AG09319 (cell line): ENCODE results near the gene SNRPB2.

ENCODE experiments used
- DNase-seq: peaks from one replicate; pipeline ENCODE4 v3.0.0-alpha.2; 2010; ENCODE audit warnings: low read depth; ENCODE audit errors: extremely low read depth
- TF ChIP-seq, protein P1 (sequence below): IDR thresholded peaks from 2 replicates; pipeline ENCODE4 v1.5.1; 2011; ENCODE audit warnings: low read depth, mild to moderate bottlenecking, inconsistent platforms, low read length, moderate library complexity

Gene SNRPB2

DNA sequence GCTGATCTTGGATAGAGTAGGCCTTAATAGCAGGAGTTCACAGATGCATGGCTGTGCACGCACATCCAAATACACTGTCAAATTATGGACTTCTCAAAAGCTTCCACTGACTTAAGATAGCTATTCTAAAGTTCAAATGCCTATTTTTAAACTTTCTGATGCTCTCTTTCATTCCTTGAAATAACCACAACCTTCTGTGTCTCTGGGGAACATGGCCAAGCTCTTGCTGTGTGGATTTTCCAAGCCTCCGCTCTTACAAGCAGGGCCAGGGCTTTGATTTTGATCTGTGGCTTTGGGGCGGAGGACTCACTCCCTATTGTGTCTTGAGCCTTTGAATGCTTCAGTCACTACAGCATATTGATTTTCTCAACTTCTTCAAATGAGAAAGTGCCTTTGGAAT, 35.7 kb upstream of the SNRPB2 start:
- TF ChIP-seq, protein P1, sequence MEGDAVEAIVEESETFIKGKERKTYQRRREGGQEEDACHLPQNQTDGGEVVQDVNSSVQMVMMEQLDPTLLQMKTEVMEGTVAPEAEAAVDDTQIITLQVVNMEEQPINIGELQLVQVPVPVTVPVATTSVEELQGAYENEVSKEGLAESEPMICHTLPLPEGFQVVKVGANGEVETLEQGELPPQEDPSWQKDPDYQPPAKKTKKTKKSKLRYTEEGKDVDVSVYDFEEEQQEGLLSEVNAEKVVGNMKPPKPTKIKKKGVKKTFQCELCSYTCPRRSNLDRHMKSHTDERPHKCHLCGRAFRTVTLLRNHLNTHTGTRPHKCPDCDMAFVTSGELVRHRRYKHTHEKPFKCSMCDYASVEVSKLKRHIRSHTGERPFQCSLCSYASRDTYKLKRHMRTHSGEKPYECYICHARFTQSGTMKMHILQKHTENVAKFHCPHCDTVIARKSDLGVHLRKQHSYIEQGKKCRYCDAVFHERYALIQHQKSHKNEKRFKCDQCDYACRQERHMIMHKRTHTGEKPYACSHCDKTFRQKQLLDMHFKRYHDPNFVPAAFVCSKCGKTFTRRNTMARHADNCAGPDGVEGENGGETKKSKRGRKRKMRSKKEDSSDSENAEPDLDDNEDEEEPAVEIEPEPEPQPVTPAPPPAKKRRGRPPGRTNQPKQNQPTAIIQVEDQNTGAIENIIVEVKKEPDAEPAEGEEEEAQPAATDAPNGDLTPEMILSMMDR: no peak
- no peak for DNase-seq

DNA sequence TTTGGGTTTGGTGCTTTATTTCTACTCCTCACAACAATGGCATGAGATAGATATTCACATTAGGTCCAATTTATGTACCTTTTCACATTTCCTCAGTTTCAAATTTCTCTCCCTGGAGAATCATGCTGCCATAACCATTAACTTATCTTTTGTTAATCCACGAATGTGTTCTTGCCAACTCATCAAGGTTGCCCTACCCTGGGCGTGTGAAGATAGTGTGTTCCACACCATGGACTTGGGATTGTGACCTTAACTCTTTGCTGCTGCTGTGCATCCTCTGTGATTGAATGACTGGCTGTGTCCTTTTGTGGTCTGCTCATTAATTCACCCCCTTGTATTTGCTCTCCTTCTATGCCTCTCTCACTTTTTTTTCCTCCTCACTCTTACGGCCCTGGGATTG, 34.2 kb upstream of the SNRPB2 start:
- DNase-seq: no peak
- TF ChIP-seq, protein P1: no peak

DNA sequence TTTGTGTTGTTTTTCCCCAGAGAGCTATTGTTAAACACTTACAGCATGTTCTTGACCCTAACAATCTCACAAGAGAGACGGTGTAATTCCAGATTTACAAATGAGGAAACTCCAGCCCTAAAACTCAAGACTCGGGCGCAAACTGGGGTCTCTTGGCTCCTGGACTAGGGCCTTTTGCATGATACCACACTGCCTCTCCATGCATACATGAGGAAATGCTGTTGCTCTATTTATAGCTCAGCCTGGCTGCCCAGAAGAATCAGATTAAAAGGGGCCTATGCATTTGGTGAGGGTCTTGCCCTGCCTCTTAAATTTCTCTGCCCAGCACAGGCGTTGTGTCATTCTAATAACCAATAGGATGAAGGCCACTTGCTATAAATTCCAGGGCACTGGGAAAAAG, 30.5 kb upstream of the SNRPB2 start:
- no peak for DNase-seq
- TF ChIP-seq, protein P1: no peak

DNA sequence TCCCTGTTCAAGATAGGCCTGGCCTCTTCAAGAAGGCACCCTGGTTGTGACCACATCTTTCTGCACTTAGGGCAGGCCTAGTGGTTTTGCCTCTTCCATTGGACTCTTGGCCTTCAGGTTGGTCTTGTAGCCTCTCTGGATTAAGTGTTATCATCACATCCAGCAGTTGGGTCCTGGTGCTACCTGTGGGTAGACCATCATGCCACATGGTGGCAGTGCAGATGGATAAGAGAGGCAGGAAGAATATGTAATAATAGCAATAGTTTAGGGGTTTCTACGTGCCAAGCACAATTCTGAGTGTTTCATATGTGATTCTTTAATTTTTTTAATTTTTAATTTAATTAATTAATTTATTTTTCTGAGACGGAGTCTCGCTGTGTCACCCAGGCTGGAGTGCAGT, 28.5 kb upstream of the SNRPB2 start:
- no peak for DNase-seq
- TF ChIP-seq, protein P1: peak; percentile 7

DNA sequence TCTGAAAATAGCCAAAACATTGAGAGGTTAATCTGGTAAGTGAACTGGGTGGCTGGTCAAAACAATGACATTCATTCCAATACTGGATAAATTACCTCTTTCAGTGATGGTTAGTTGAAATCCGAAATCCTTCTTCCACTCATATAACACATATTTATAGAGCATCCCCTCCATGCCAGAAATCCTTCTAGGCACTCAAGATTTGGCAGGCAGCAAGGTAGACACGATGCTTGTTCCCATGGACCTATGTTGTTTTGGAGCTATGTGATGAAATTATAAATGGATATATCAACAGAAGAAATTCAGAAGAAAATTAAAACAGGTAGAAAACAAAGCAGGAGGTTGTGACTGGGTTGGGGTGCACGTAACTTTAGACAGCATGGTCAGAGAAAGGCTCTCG, 26.3 kb upstream of the SNRPB2 start:
- TF ChIP-seq, protein P1: no peak

DNA sequence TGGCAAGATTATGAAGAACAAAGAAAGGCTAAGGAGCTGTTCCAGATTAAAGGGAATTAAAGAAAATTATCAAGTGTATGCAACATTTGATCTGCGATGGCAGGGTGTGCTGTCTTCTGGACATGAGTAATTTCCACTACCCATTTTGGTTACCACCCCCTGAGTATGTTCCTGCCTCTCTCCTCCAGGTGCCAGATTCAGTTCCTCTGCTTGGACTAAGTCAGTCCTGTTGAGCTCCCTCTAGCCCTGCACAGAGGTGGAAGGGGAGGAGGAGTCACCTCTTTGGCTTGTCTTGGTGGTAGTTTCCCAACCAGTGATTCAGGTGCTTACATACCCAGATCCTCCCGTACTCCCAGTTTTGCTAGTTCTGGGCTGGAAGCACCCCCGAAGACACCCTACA, 22.2 kb upstream of the SNRPB2 start:
- TF ChIP-seq, protein P1: no peak
- DNase-seq: no peak

More for the DNA sequence above, 26.3 kb upstream of the SNRPB2 start:
- DNase-seq: no peak

DNA sequence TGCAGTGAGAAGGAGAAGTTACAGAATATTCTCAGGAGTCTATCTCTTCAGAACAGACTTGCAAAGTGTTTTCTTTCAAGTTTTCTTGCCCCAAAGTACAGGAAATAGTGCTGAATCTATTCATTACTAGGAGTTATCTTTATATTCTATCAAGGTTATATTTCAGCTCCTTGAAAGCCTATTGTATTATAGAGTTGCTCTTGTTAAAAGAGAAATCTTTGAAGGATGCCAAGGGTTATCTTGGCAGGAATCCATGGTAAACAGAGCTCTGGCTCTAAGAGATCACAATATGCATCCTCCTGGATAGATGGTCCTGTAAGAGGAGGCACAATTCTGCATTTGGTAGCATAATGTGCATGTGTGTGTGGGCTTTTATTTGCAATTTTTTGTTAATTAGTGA, 21.2 kb upstream of the SNRPB2 start:
- TF ChIP-seq, protein P1: no peak
- DNase-seq: no peak

DNA sequence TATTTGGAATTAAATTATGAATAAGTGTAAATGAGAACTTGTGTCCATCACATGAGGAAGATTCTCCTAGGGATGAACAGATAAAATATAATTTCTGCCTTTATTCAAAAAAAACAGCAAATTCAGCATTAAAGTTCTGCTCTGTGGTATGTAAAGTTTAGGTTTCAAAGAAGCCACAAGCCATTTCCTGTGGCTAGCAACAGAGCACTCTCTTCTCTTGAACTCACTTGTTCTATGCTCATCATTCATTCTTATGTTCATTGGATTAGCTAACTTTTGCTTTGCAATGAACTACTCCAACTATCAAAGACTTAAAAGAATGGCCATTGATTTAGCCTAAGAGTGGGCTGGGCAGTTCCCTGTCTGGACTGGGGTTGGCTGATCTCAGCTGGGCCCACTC, 20.8 kb upstream of the SNRPB2 start:
- TF ChIP-seq, protein P1: no peak
- no peak for DNase-seq
